K562 (cell line): Measurements from ENCODE around the gene MRPS10. TPM values are rescaled to one million over a fixed set of nuclear protein-coding genes. Genes with fewer than 3 reads are reported as not detected.

Source experiments
- ATAC-seq: fragments of 200-7000 bp; cut with Tn5 transposase; 3 replicates; pipeline ENCODE4 v1.9.1; 2020; ENCODE audit warnings: moderate library complexity
- BruUV-seq: library from RNA; stranded (reverse); fragments of 400-500 nt; replicated peaks from 2 replicates; lab custom pipeline; 2021; lab: Mats Ljungman, UMichigan
- CTCF ChIA-PET: fragments of 300-600 bp; formaldehyde crosslinking; extraction: SDS; loops from one replicate; lab custom pipeline; 2021; ENCODE audit warnings: low intra/inter-chr PET ratio; lab: Yijun Ruan, JAX
- POLR2A ChIA-PET: fragments of 300-600, 350-650 bp; sonication (Branson Sonifier 250); formaldehyde crosslinking; extraction: SDS; loops from one replicate; lab custom pipeline; 2021; ENCODE audit warnings: antibody characterized with exemption, inconsistent platforms; lab: Yijun Ruan, JAX
- DNase-seq, 4 experiments: peaks; one replicate each; pipeline versions ENCODE4 v3.0.0 to v3.0.0-alpha.2; 2011 to 2018; ENCODE audit warnings: low spot score in 3 of 4, mixed read lengths in 3 of 4; ENCODE audit errors: extremely low read depth in 1 of 4
- FAIRE-seq: peaks from 2 replicates; lab custom pipeline; 2011; peaks lifted over from hg19 to GRCh38; lab: Jason Lieb, UNC
- H2AFZ ChIP-seq: 2 replicates; pipeline ENCODE4 v1.6.0; 2011; ENCODE audit warnings: low read depth, low read length, control low read depth, inconsistent platforms
- H3K27ac ChIP-seq: fragments of 200-600 bp; 3 replicates; pipeline ENCODE4 v1.8.0; 2011; ENCODE audit warnings: low read depth, mild to moderate bottlenecking, control low read depth, inconsistent platforms, low read length, moderate library complexity, mixed read lengths; ENCODE audit errors: extremely low read depth
- H3K27me3 ChIP-seq, 2 experiments: fragments of 300-600 bp in 1 of 2; 2 replicates in 1 of 2; 3 replicates in 1 of 2; pipeline versions ENCODE4 v1.6.0 to v1.8.0; 2011; ENCODE audit warnings: inconsistent platforms in 2 of 2, low read length in 2 of 2, mild to moderate bottlenecking in 1 of 2, mixed read lengths in 1 of 2, moderate library complexity in 1 of 2; ENCODE audit not compliant: control insufficient read depth in 2 of 2, insufficient read depth in 2 of 2
- H3K36me3 ChIP-seq: fragments of 300-600 bp; 3 replicates; pipeline ENCODE4 v1.8.0; 2011; ENCODE audit warnings: mild to moderate bottlenecking, low read length, inconsistent platforms; ENCODE audit not compliant: control insufficient read depth, insufficient read depth
- H3K4me1 ChIP-seq, 2 experiments: fragments of 200-600 bp in 1 of 2; replicated peaks in 1 of 2; 2 replicates in 1 of 2; 3 replicates in 1 of 2; pipeline versions ENCODE4 v1.5.1 to v1.8.0; 2011; ENCODE audit warnings: inconsistent platforms in 2 of 2, low read length in 2 of 2, mild to moderate bottlenecking in 1 of 2, mixed read lengths in 1 of 2, moderate library complexity in 1 of 2; ENCODE audit not compliant: control insufficient read depth in 2 of 2, insufficient read depth in 2 of 2
- H3K4me2 ChIP-seq: 2 replicates; pipeline ENCODE4 v1.6.1; 2011; ENCODE audit warnings: low read length, control low read depth, inconsistent platforms, mixed read lengths; ENCODE audit not compliant: insufficient read depth
- H3K4me3 ChIP-seq: fragments of 200-600 bp; sonication (generic), shearing (Covaris generic); 2 replicates; pipeline ENCODE4 v1.5.1; 2016; ENCODE audit warnings: control low read depth, inconsistent platforms
- H3K79me2 ChIP-seq: fragments of 200-600 bp; 3 replicates; pipeline ENCODE4 v1.8.0; 2011; ENCODE audit warnings: low read length, inconsistent platforms; ENCODE audit not compliant: control insufficient read depth, insufficient read depth
- H3K9ac ChIP-seq, 2 experiments: 2 replicates each; pipeline versions ENCODE4 v1.6.0 to v1.6.1; 2011; ENCODE audit warnings: low read depth in 2 of 2, low read length in 2 of 2, control low read depth in 1 of 2, inconsistent platforms in 1 of 2, mild to moderate bottlenecking in 1 of 2, mixed read lengths in 1 of 2; ENCODE audit not compliant: insufficient read depth in 1 of 2
- H3K9me1 ChIP-seq: one replicate; pipeline ENCODE4 v1.6.0; 2011; ENCODE audit warnings: inconsistent platforms, mild to moderate bottlenecking, low read length, moderate library complexity; ENCODE audit not compliant: control insufficient read depth, insufficient read depth
- H3K9me3 ChIP-seq: replicated peaks from 2 replicates; pipeline ENCODE4 v1.5.1; 2011; ENCODE audit warnings: low read depth, low read length, inconsistent platforms; ENCODE audit not compliant: control insufficient read depth, insufficient read depth
- H4K20me1 ChIP-seq: replicated peaks from 2 replicates; pipeline ENCODE4 v1.6.1; 2011; ENCODE audit warnings: low read length, inconsistent platforms, mixed read lengths; ENCODE audit not compliant: control insufficient read depth, insufficient read depth
- HEY1 ChIP-seq: fragments of 250-450 bp; sonication (Bioruptor Pico); IDR thresholded peaks from 2 replicates; pipeline ENCODE4 v1.5.0; 2020; ENCODE audit warnings: mild to moderate bottlenecking, moderate library complexity, borderline replicate concordance
- HNRNPLL ChIP-seq: fragments of 200-400 bp; formaldehyde crosslinking; IDR thresholded peaks from 2 replicates; pipeline ENCODE4 v1.6.1; 2017; ENCODE audit warnings: low read length, low read depth, mild to moderate bottlenecking; ENCODE audit not compliant: poor library complexity, severe bottlenecking
- NCOA4 ChIP-seq: fragments of 450-650 bp; IDR thresholded peaks from 2 replicates; pipeline ENCODE4 v1.6.1; 2018; ENCODE audit warnings: mild to moderate bottlenecking; ENCODE audit not compliant: partially characterized antibody
- SIN3A ChIP-seq, 2 experiments: fragments of 150-350 bp in 1 of 2; IDR thresholded peaks; 2 replicates each; pipeline ENCODE4 v1.6.1; 2011 to 2016; ENCODE audit warnings: borderline replicate concordance in 2 of 2, low read depth in 2 of 2, low read length in 2 of 2, mild to moderate bottlenecking in 2 of 2, moderate library complexity in 2 of 2; ENCODE audit not compliant: control insufficient read depth in 1 of 2
- TCFL5 ChIP-seq: fragments of 250-450 bp; sonication (Bioruptor Pico); conservative IDR thresholded peaks from 2 replicates; pipeline ENCODE4 v1.6.1; 2021; ENCODE audit warnings: mild to moderate bottlenecking, moderate library complexity, matching md5 sums
- ZNF311 ChIP-seq: fragments of 250-450 bp; sonication (Bioruptor Pico); IDR thresholded peaks from 2 replicates; pipeline ENCODE4 v1.4.0; 2020; ENCODE audit warnings: mild to moderate bottlenecking, moderate library complexity
- ZNF79 ChIP-seq: fragments of 250-450 bp; sonication (Bioruptor Pico); IDR thresholded peaks from 2 replicates; pipeline ENCODE4 v1.4.0; 2020; ENCODE audit warnings: low read depth, mild to moderate bottlenecking, moderate library complexity
- WGBS: fragments of 100-300 bp; shearing (Covaris generic); methylation state at CpG from one replicate; pipeline ENCODE4 v1.1.6; 2016; ENCODE audit warnings: low coverage, mixed read lengths; ENCODE audit not compliant: insufficient coverage; ENCODE audit errors: missing lambda C conversion rate; 5-methylcytosine and 5-hydroxymethylcytosine counted together
- in situ Hi-C: fragments of 300-500 bp; cut with MboI; formaldehyde crosslinking; loops from 4 replicates; pipeline ENCODE4 v1.15.0; 2018; ENCODE audit warnings: inconsistent platforms, mixed read lengths
- intact Hi-C: fragments of 100-400 bp; cut with micrococcal nuclease; formaldehyde crosslinking; loops from 2 replicates; pipeline ENCODE4 v1.14.2; 2022
- polyA plus RNA-seq, 8 experiments: library from polyadenylated mRNA; depleted of rRNA in 4 of 8; stranded (reverse) in 5 of 8; unstranded in 3 of 8; fragments of >200 nt; fragmentation: Nextera tagmentation in 2 of 8; fragmentation: Illumina TruSeq in 1 of 8; extraction: Ambion mirVana in 2 of 8; extraction: Trizol in 1 of 8; gene quantifications; 2 replicates each; pipeline versions ENCODE4 v1.2.1 to v1.2.3, GENCODE V29; 2011 to 2014; ENCODE audit warnings: inconsistent platforms in 1 of 8, missing spikeins in 1 of 8
- total RNA-seq, 7 experiments: library from RNA; depleted of rRNA in 6 of 7; stranded (reverse); fragments of >200 nt in 6 of 7; fragmentation: Illumina TruSeq in 2 of 7; extraction: Trizol in 2 of 7; gene quantifications; 2 replicates each; pipeline versions ENCODE4 v1.2.1 to v1.2.3, GENCODE V29; 2011 to 2021; ENCODE audit warnings: low replicate concordance in 1 of 7
- TF ChIP-seq, protein P1 (sequence below): fragments of 250-450 bp; sonication (Bioruptor Pico); IDR thresholded peaks from 2 replicates; pipeline ENCODE4 v1.5.1; 2021; ENCODE audit warnings: mild to moderate bottlenecking

The MRPS10 gene
- total and polyA plus RNA-seq, 9 of the 15 experiments (the other 6 are each of a cell fraction or from before 2014, with no cell fraction given): 48.6 to 166 (median 93.7) TPM

DNA sequence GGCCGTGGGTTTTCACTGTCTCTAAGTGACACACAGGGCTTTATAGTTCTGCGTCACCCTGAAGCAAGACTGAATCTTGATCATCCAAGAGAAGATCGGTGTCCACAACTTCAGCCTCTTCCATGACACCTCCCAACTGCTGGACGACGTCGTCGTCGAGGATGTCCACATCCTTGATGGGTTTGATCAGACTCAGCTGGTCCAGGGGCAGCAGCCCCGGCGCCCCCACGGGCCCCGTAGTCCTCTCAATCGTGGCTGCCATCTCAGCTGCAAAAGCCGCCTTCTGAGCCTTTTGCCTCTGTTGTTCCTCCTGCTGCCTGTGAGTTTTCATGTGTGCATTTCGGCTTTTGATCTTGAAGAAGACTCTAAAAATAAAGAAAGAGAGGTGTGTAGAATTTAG lies 10.6 kb upstream of the MRPS10 start:
- no peaks in the 10 kb centered on the region for H3K27me3 ChIP-seq
- H3K36me3 ChIP-seq: no peaks in the 10 kb centered on the region
- FAIRE-seq (no peak), DNase-seq (no peak), ATAC-seq (no peak)
- ChIA-PET POLR2A (interaction anchor here (0.5 to 1.3 kb wide), 2 partner anchors 11 to 131 kb away, joined by 4 read pairs; no protein-coding TSS in a partner anchor), CTCF (no interaction called here)
- H3K4me2 ChIP-seq: no peak overlapping the region
- WGBS: 57% methylated on average over 15 of the region's 15 CpGs
- no peak for TF ChIP-seq TCFL5 (CRISPR knock-in tag)
- TF ChIP-seq HNRNPLL: no peak
- TF ChIP-seq ZNF79 (CRISPR knock-in tag): no peak
- no peak for TF ChIP-seq ZNF311
- no peak for TF ChIP-seq HEY1 (CRISPR knock-in tag)
- TF ChIP-seq, protein P1, sequence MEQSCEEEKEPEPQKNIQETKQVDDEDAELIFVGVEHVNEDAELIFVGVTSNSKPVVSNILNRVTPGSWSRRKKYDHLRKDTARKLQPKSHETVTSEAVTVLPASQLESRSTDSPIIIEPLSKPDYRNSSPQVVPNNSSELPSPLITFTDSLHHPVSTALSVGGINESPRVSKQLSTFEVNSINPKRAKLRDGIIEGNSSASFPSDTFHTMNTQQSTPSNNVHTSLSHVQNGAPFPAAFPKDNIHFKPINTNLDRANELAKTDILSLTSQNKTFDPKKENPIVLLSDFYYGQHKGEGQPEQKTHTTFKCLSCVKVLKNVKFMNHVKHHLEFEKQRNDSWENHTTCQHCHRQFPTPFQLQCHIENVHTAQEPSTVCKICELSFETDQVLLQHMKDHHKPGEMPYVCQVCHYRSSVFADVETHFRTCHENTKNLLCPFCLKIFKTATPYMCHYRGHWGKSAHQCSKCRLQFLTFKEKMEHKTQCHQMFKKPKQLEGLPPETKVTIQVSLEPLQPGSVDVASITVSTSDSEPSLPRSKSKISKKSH (CRISPR knock-in tag): no peak
- no peak for TF ChIP-seq SIN3A (IDR thresholded peaks at IDR 0.05; ENCODE audit: borderline replicate concordance in 2 of 2, control insufficient read depth in 1 of 2, low read depth in 2 of 2, low read length in 2 of 2)
- no peak for TF ChIP-seq NCOA4
- no peaks in the 10 kb centered on the region for H4K20me1 ChIP-seq
- H3K4me1 ChIP-seq: peaks cover 14 to 25% of the 10 kb centered on the region in 2 experiments
- no peak overlapping the region for H3K27ac ChIP-seq
- no peaks in the 10 kb centered on the region for H3K9me3 ChIP-seq
- H3K4me3 ChIP-seq: no peak overlapping the region
- H2AFZ ChIP-seq: peak overlapping the region; percentile 74
- H3K79me2 ChIP-seq: no peaks in the 10 kb centered on the region
- intact Hi-C loops (no loop called here), in situ Hi-C loops (loop anchor here (10.0 kb wide), 1 partner anchor 444 kb away; the partner anchor contains the start of genes PRICKLE4 and TOMM6)
- no TSS peak for BruUV-seq
- no peaks in the 10 kb centered on the region for H3K9me1 ChIP-seq
- peak overlapping the region in 1 of 2 experiments; percentile 41; a peak in 1 of 4 replicates for H3K9ac ChIP-seq
